Osteoblast (primary cell): Measurements from ENCODE around the gene TRAPPC5. TPM values are rescaled to one million over a fixed set of nuclear protein-coding genes. Genes with fewer than 3 reads are reported as not detected.

Experiments used
- DNase-seq: peaks from one replicate; pipeline ENCODE4 v3.0.0; 2011; ENCODE audit warnings: low spot score, mixed read lengths; ENCODE audit not compliant: insufficient read length; ENCODE audit errors: missing footprints
- H2AFZ ChIP-seq: 2 replicates; pipeline ENCODE4 v1.6.0; 2011; ENCODE audit warnings: mild to moderate bottlenecking, low read length
- H3K27ac ChIP-seq: 2 replicates; pipeline ENCODE4 v1.5.1; 2011; ENCODE audit warnings: mild to moderate bottlenecking, low read depth, low read length, moderate library complexity
- H3K27me3 ChIP-seq: 2 replicates; pipeline ENCODE4 v1.6.0; 2012; ENCODE audit warnings: mild to moderate bottlenecking, control low read depth, inconsistent platforms, low read length, moderate library complexity; ENCODE audit not compliant: insufficient read depth
- H3K36me3 ChIP-seq: 2 replicates; pipeline ENCODE4 v1.5.1; 2011; ENCODE audit warnings: mild to moderate bottlenecking, low read length, control low read depth, moderate library complexity; ENCODE audit not compliant: insufficient read depth
- H3K4me1 ChIP-seq: 2 replicates; pipeline ENCODE4 v1.5.1; 2011; ENCODE audit warnings: mild to moderate bottlenecking, low read length, control low read depth, moderate library complexity; ENCODE audit not compliant: insufficient read depth
- H3K4me2 ChIP-seq: 2 replicates; pipeline ENCODE4 v1.6.0; 2011; ENCODE audit warnings: mild to moderate bottlenecking, low read length; ENCODE audit not compliant: insufficient read depth
- H3K4me3 ChIP-seq: fragments of 200-600 bp; sonication (generic); 3 replicates; pipeline ENCODE4 v1.5.1; 2012; ENCODE audit warnings: mild to moderate bottlenecking, low read length, inconsistent platforms; ENCODE audit not compliant: insufficient read depth
- H3K79me2 ChIP-seq: 2 replicates; pipeline ENCODE4 v1.6.0; 2012; ENCODE audit warnings: mild to moderate bottlenecking, low read length, control low read depth, inconsistent platforms; ENCODE audit not compliant: insufficient read depth
- H3K9me3 ChIP-seq: 2 replicates; pipeline ENCODE4 v1.5.1; 2011; ENCODE audit warnings: low read depth, low read length, control low read depth
- H4K20me1 ChIP-seq: 2 replicates; pipeline ENCODE4 v1.6.0; 2012; ENCODE audit warnings: mild to moderate bottlenecking, low read length, control low read depth; ENCODE audit not compliant: insufficient read depth
- total RNA-seq: library from RNA; depleted of rRNA; stranded (reverse); fragments of >200 nt; gene quantifications from 2 replicates; pipeline ENCODE4 v1.2.3, GENCODE V29; 2012
- TF ChIP-seq, protein P1 (sequence below): IDR thresholded peaks from 2 replicates; pipeline ENCODE4 v1.5.1; 2011; ENCODE audit warnings: mild to moderate bottlenecking, low read depth, low read length, moderate library complexity; ENCODE audit errors: extremely low read depth

Gene TRAPPC5
- total RNA-seq, 1 donor = 26.4 TPM

DNA sequence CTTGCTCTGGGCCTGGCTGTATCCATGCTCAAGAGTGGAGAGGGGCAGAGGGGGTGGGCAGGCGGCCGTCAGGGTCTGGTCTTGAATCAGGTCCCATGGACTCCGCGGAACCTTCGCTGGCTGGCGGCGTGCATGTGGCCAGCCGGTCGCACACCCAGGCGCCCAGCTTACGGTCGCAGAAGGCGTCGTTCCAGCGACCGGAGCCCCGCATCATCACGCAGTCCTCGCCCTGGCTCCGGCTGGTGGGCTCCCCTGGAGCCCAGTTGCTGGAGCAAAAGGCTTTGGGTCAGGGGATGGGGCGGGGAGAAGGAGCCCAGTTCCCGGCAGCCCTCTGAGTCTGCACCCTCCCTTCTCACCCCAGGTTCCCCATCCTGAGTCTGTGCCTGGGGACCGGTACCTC lies 8.5 kb downstream of the TRAPPC5 start:
- Histone ChIP-seq H3K27ac (no peak overlapping the region), H2AFZ (no peak overlapping the region), H3K4me3 (no peak overlapping the region), H3K9me3 (no peaks in the 10 kb centered on the region), H3K27me3 (no peaks in the 10 kb centered on the region), H3K4me1 (no peaks in the 10 kb centered on the region), H4K20me1 (peaks cover 2% of the 10 kb centered on the region), H3K4me2 (no peak overlapping the region), H3K79me2 (no peaks in the 10 kb centered on the region), H3K36me3 (no peaks in the 10 kb centered on the region)
- TF ChIP-seq, protein P1, sequence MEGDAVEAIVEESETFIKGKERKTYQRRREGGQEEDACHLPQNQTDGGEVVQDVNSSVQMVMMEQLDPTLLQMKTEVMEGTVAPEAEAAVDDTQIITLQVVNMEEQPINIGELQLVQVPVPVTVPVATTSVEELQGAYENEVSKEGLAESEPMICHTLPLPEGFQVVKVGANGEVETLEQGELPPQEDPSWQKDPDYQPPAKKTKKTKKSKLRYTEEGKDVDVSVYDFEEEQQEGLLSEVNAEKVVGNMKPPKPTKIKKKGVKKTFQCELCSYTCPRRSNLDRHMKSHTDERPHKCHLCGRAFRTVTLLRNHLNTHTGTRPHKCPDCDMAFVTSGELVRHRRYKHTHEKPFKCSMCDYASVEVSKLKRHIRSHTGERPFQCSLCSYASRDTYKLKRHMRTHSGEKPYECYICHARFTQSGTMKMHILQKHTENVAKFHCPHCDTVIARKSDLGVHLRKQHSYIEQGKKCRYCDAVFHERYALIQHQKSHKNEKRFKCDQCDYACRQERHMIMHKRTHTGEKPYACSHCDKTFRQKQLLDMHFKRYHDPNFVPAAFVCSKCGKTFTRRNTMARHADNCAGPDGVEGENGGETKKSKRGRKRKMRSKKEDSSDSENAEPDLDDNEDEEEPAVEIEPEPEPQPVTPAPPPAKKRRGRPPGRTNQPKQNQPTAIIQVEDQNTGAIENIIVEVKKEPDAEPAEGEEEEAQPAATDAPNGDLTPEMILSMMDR = no peak
- DNase-seq = peak; percentile 62

DNA sequence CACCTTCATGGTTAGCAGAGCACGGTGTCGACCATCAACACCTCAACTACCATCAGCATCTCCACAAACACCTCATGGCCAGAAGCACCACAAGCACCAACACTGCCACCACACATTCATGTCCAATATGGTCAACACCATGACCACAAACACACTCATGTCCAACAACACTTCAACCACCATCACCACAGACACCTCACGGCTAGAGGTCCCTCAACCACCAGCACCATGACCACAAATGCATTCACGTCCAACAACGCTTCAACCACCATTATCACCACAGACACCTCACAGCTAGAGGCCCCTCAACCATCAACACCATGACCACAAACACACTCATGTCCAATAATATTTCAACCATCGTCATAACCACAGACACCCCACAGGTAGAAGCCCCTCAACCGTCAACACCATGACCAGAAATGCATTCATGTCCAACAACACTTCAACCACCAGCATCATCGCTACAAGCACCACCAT lies 10.2 kb downstream of the TRAPPC5 start:
- Histone ChIP-seq H4K20me1 (no peaks in the 10 kb centered on the region), H2AFZ (no peak overlapping the region), H3K4me3 (no peak overlapping the region), H3K27ac (no peak overlapping the region), H3K4me1 (no peaks in the 10 kb centered on the region), H3K9me3 (no peaks in the 10 kb centered on the region), H3K79me2 (no peaks in the 10 kb centered on the region), H3K27me3 (no peaks in the 10 kb centered on the region), H3K4me2 (no peak overlapping the region), H3K36me3 (no peaks in the 10 kb centered on the region)
- TF ChIP-seq, protein P1 = no peak
- peak; percentile 44 for DNase-seq

DNA sequence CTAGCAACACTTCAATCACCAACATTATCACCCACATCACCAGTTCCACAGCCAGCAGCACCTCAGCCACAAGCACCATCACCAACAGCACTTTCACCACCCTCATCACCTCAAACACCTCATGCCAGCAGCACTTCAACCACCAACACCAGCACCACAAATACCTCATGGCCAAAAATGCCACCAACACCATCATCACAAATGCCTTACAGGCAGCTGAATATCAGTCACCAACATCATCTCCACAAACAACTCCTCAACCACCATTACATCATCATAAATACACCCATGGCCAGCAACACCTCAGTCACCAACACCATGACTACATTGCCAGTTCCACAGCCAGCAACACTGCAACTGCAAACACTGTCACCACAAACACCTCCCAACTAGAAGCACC lies 10.9 kb downstream of the TRAPPC5 start:
- Histone ChIP-seq H3K27ac (no peak overlapping the region), H3K4me2 (no peak overlapping the region), H3K27me3 (no peaks in the 10 kb centered on the region), H2AFZ (no peak overlapping the region), H3K4me1 (no peaks in the 10 kb centered on the region), H3K4me3 (no peak overlapping the region), H3K9me3 (no peaks in the 10 kb centered on the region), H3K36me3 (no peaks in the 10 kb centered on the region), H3K79me2 (no peaks in the 10 kb centered on the region), H4K20me1 (no peaks in the 10 kb centered on the region)
- TF ChIP-seq, protein P1 = no peak
- DNase-seq = peak; percentile 8

DNA sequence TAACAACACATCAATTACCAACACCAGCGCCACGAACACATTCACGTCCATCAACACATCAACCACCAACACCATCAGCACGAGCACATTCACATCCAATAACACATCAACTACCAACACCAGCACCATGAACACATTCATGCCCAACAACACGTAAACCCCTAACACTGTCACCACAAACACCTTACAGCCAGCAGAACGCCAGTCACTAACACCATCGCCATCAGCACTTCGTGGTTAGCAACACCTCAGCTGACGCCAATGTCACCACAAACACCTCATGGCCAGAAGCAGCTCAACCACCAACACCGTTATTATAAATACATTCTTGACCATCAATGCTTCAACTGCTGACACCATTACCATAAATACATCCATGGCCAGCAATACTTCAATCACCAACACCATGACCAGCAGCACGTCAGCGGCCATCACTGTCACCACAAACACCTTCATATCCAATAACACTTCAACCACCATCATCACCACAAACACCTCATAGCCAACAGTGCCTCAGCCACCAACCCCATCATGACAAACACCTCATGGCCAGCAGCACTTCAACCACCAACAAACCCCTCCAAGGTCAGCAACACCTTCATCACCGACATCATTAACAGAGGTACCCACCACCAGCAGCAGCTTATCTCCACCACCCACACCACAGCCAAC lies 11.9 kb downstream of the TRAPPC5 start:
- Histone ChIP-seq H3K36me3 (no peaks in the 10 kb centered on the region), H3K4me2 (no peak overlapping the region), H3K27me3 (no peaks in the 10 kb centered on the region), H3K4me1 (no peaks in the 10 kb centered on the region), H3K27ac (no peak overlapping the region), H3K4me3 (no peak overlapping the region), H3K9me3 (no peaks in the 10 kb centered on the region), H4K20me1 (no peaks in the 10 kb centered on the region), H2AFZ (no peak overlapping the region), H3K79me2 (no peaks in the 10 kb centered on the region)
- peak; percentile 51 for DNase-seq
- TF ChIP-seq, protein P1 = no peak
